GM12864 (cell line): ENCODE data around the gene POLA1.

Source experiments
- DNase-seq: peaks from one replicate; pipeline ENCODE4 v3.0.0-alpha.2; 2011; ENCODE audit warnings: low read depth
- H3K4me3 ChIP-seq: 2 replicates; pipeline ENCODE4 v1.5.1; 2011; ENCODE audit warnings: mild to moderate bottlenecking, low read depth, low read length, control low read depth
- CTCF ChIP-seq: IDR thresholded peaks from 2 replicates; pipeline ENCODE4 v1.5.1; 2011; ENCODE audit warnings: low read depth, mild to moderate bottlenecking, moderate library complexity, low read length, control low read depth, inconsistent platforms; ENCODE audit errors: missing control alignments

Gene POLA1

GRCh38 chrX:25004485-25005032 lies 310.8 kb downstream of the POLA1 start:
- no peak for DNase-seq
- no peak for TF ChIP-seq CTCF
- H3K4me3 ChIP-seq, result no peak overlapping the region

- H3K4me3 ChIP-seq, result no peak overlapping the region
- no peak for TF ChIP-seq CTCF
- no peak for DNase-seq
Observed at GRCh38 chrX:25005034-25005381, 311.3 kb downstream of the POLA1 start.

GRCh38 chrX:25005382-25006185 lies 311.9 kb downstream of the POLA1 start:
- H3K4me3 ChIP-seq, result no peak overlapping the region
- no peak for DNase-seq
- TF ChIP-seq CTCF, result no peak

GRCh38 chrX:25006586-25007058 lies 312.9 kb downstream of the POLA1 start:
- TF ChIP-seq CTCF, result no peak
- no peak overlapping the region for H3K4me3 ChIP-seq
- no peak for DNase-seq

GRCh38 chrX:25007059-25008053 lies 313.6 kb downstream of the POLA1 start:
- no peak overlapping the region for H3K4me3 ChIP-seq
- TF ChIP-seq CTCF, result no peak
- no peak for DNase-seq

GRCh38 chrX:25009407-25009806 lies 315.7 kb downstream of the POLA1 start:
- no peak overlapping the region for H3K4me3 ChIP-seq
- no peak for TF ChIP-seq CTCF
- DNase-seq, result no peak
